Embryonic facial prominence (tissue), 1 donor: Measurements from ENCODE around the gene YDJC.
"Not testable (repeated sequence)": the region's sequence is repeated elsewhere in the genome, so short reads cannot be mapped to it uniquely, and the experiment has no call there.

Source experiments
- DNase-seq: peaks from one replicate; pipeline ENCODE4 v3.0.0-alpha.2; 2016; ENCODE audit errors: extremely low spot score

Gene YDJC, protein sequence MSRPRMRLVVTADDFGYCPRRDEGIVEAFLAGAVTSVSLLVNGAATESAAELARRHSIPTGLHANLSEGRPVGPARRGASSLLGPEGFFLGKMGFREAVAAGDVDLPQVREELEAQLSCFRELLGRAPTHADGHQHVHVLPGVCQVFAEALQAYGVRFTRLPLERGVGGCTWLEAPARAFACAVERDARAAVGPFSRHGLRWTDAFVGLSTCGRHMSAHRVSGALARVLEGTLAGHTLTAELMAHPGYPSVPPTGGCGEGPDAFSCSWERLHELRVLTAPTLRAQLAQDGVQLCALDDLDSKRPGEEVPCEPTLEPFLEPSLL

DNA sequence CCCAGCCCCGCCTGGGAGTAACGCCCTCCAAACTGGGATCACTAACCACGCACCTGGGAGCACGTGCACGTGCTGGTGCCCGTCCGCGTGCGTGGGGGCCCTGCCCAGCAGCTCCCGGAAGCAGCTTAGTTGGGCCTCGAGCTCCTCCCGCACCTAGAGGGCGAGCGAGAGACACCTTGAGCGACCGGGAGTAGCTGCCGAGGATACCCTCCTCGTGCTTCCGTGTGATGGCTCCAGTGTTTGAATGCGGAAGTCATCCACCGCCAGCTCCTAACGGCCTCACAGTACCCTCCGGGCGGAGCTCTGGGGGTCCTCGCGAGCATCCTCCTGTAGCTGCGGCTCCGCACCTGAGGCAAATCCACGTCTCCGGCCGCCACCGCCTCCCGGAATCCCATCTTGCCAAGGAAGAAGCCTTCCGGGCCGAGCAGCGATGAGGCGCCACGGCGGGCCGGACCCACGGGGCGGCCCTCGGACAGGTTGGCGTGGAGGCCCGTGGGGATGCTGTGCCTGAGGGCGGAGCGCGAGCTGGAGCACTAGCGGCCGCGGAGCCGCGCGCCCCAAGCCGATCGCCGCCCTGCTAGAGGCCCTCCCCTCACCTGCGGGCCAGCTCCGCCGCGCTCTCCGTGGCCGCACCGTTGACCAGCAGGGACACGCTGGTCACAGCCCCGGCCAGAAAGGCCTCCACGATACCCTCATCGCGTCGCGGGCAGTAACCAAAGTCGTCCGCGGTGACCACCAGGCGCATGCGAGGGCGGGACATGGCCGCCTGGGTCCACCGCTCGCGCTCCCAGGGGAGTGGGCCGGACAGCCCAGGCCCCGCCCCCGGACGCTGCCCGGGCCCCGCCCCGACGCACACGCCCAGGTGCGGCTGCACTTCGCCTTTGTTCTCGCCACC, at the start of gene YDJC:
TSS of gene YDJC (minus strand) at position 768 of the 895 bp plus-strand sequence. CDS start at position 760, 8 bp downstream.
- peak; percentile 77 for DNase-seq

DNA sequence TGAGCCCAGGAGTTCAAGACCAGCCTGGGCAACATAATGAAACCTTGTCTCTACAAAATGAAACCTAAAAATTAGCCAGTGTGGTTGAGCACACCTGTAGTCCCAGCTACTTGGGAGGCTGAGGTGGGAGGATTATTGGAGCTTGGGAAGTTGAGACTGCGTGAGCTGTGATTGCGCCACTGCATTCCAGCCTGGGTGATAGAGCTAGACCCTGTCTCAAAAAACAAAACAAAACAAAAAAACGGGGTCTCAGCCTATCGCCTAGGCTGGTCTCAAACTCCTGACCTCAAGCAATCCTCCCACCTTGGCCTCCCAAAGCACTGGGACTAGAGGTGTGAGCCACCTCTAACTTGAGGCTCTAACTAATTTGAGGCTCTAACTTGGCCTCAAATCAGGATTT, 49.6 kb upstream of the YDJC start:
- DNase-seq: no peak

DNA sequence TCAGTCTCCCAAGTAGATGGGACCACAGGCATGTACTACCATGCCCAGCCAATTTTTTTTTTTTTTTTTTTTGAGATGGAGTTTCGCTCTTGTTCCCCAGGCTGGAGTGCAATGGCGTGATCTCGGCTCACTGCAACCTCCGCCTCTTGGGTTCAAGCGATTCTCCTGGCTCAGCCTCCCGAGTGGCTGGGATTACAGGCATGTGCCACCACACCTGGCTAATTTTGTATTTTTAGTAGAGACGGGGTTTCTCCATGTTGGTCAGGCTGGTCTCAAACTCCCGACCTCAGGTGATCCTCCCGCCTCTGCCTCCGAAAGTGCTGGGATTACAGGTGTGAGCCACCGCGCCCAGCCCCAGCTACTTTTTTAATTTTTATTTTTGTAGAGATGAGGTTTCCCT, 49.0 kb upstream of the YDJC start:
- not testable (repeated sequence) for DNase-seq

DNA sequence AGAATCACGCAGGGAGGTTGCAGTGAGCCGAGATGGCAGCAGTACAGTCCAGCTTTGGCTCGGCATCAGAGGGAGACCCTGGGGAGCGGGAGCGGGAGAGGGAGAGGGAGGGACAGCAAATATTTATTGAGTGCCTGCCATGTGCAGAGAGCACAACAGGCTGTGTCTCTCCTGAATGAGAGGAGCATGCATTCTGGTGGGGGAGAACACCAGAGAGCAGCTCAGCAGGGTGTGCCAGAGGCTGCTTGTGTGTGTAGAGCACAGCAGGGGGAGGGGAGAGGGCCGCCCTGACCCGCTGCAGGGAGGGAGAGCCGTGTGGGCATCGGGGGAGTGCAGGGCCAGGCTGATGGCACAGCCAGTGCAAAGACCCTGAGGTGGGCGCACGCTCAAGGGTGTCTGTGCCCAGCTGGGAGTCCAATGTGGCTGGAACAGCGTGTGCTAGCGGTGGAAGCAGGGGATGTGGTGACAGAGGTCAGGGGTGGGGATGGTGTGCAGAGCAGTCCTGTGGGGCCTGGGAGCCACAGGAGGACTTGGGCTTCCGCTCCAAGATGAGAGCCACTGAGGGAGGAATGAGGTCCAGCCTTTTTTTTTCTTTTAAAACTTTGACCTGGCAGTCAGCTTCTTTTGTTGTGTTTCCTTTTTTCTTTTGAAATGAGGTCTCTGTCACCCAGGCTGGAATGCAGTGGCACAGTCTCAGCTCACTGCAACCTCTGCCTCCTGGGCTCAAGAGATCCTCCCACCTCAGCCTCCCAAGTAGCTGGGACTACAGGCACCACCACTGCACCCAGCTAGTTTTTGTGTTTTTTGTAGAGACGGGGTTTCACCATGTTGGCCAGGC, 48.0 kb upstream of the YDJC start:
- no peak for DNase-seq

DNA sequence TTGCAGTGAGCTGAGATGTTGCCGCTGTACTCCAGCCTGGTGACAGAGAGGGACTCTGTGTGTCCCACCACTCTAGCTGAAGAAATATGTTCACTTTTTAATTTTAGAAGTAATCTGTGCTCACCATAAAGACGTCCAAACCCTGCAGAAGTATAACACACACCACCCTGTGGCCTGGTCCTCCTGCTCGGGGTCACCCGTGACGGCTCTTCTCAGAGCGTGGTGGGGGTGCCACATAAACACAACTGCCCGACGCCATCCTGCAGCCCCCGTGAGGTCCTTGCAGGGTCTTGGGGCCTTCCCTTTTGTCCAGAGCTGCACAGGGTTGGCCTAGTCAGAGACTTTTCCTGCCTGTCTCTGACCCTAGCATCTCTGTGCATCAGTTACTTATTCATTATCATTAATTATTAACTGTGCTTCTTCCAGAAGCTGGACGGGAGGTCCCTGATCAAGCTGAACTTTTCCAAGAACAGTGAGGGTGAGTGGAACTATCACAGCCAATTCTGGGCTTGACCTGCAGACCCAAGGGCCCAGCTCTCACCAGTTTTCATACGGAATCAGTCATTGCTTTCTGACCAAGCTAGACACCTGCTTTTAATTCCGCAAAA, 44.9 kb upstream of the YDJC start:
- no peak for DNase-seq

DNA sequence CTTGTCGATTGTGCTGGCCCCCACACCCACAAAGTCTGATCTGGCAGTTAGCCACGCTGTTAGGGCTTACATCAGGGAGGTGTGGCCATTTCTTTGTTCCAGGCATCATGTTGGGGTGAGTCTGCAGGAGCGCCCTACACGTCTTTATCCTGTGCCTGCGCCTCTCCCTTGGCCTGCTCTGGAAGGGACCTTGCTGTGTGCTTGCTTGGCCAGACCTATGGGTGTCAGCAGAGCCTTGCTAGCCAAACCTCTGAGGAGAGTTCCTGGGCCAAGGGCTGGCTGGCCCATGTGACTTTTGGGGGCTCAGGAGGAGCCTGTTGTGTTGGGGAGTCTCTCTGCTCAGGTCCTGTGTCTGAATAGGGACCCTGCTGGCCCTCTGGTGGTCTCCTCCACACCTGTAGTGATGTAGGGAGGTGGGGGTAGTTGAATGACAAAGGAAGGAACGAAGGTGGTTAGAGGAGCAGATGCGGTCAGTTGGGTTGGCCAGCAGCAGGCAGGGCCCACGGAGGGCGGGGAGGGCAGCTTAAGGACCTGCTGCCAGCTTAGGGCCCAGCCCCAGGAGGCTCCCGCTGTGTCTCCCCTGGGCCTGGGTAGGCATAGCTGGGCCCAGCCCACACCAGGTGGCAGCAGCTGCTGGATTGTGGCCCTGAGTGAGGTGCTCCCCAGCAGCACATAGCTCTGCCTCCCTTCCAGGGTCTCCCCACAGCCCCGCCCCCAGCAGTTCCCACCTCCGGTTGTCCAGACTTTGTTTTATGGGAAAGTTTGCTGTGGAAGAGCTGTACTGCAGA, 43.9 kb upstream of the YDJC start:
- DNase-seq: no peak

DNA sequence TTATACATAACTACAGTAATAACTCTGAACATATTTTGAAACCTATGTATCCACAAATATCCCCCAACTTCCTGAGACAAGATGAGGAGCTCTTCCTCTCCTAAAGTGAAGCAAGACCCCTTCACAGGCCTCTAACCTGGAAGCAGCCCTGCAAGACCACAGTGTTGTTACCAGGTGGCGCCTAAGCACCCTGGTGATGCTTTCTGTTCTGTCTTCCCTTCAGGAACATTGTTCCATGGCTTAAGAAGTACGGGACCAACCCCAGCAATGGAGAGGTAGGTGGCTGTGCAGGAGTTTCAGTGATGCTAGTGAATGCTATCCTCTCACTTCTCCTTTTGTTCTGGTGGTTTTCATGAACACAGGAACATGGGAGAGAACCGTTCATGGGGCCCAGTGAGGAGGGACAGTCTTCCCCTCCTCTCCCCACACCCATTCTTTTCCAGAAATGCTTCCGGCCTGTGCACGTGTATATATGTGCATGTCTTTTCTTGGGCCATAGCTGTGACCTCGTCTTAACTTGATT, 42.3 kb upstream of the YDJC start:
- no peak for DNase-seq

DNA sequence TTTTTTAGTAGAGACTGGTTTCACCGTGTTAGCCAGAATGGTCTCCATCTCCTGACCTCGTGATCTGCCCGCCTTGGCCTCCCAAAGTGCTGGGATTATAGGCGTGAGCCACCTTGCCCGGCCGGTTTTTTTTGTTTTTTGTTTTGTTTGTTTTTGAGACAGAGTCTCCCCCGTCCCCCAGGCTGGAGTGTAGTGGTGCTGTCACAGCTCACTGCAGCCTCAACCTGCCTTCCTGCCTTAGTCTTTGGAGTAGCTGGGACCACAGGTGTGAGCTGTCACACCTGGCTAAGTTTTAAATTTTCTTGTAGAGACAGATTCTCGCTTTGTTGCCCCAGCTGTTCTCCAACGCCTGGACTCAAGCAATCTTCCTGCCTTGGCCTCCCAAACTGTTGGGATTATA, 39.2 kb upstream of the YDJC start:
- DNase-seq: no peak

DNA sequence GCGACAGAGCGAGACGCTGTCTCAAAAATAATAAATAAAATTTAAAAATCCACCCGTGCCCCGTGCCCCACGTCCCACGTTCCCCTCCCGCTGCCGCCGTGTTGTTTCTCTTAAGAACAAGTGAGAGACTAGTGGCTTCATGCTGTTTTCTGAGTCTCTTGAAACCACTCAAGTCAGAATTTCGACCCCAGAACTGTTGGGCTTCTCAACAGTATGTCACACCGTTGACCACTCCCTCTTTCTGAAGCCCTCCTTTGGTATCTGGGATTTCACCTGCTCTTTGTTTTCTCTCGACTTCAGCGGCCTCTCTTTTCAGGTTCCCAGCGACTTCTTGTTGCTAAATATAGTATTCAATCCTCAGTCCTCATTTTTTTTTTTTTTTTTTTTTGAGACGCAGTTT, 37.0 kb upstream of the YDJC start:
- no peak for DNase-seq

DNA sequence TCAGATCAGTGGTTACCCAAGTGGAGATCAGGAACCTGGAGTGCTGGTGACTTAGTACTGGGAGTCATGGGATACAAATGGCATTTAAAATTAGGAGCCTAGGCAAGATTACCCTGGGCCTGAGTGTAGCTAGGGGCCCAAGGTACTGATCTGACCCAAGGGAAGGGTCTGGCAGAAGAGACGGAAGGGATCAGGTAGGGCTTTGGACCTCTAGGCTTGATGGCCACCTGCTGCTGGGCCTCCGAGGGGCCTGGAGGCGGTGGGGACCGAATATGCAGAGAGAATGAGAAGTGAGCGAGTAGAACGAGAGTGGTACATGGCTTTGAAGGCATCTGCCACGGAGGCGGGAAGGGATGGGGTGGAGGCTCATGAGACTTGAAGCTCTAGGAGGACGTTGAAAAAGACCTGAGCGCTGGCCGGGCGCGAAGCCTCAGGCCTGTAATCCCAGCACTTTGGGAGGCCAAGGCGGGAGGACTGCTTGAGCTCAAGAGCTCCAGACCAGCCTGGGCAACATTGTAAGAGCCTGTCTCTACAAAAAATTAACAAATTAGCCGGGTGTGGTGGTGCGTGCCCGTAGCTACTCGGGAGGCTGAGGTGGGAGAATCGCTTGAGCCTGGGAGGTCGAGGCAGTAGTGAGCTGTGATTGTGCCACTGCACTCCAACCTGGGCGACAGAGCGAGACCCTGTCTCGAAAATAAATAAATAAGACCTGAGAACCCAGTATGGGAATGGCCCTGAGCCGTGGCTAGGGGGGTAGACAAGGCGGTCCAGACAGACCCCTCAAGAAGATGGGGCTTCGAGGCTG, 35.4 kb upstream of the YDJC start:
- no peak for DNase-seq

DNA sequence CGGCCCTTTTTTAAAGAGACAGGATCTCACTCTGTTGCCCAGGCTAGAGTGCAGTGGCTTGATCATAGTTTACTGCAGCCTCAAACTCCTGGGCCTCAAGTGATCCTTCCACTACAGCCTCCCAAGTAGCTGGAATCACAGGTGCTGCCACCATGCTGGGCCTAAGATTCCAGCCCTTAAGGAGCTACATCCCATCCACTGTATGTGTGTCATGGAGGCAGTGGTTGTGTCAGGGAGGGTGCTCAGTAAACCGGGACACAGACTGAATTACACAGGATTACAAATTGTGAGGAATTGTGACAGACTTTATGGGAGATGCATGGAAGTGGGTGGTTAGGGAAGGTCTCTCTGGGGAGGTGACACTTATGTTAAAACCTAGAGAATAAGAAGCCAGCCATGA, 33.9 kb upstream of the YDJC start:
- no peak for DNase-seq

DNA sequence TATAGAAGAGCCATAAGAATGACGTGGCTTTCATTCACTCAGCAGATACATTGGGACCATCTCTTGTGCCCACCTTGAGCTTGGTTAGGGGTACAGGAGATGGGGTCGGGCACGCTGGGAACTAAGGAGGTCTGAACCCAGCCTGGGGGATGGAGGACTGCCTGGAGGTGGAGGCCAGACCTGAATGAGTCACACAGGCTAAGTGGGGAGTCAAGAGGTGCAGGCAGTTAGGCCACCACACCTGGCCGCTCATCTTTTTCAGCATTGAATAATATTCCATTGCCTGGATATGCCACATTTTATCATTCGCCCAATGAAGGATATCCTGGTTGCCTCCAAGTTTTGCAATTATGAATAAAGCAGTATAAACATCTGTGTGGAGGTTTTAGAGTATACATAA, 32.2 kb upstream of the YDJC start:
- DNase-seq: no peak

DNA sequence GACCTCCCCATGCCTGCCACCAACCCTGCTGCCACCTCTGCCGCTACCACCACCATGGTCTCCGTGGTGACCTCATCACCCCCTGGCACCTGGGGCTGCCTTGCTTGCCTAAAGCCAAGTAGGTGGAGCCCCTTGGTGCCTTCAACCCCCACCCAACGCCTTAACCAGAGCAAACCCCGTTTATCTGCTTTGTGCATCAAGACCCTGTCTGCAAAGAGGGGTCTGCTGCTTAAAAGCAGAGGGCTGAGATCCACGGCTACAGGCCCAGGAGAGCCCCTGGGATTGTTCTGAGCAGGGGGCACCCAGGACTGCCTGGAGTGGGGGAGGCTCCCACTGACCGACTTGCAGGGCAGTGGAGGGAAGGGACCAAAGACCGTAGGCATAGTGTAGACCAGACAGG, 31.1 kb upstream of the YDJC start:
- no peak for DNase-seq

DNA sequence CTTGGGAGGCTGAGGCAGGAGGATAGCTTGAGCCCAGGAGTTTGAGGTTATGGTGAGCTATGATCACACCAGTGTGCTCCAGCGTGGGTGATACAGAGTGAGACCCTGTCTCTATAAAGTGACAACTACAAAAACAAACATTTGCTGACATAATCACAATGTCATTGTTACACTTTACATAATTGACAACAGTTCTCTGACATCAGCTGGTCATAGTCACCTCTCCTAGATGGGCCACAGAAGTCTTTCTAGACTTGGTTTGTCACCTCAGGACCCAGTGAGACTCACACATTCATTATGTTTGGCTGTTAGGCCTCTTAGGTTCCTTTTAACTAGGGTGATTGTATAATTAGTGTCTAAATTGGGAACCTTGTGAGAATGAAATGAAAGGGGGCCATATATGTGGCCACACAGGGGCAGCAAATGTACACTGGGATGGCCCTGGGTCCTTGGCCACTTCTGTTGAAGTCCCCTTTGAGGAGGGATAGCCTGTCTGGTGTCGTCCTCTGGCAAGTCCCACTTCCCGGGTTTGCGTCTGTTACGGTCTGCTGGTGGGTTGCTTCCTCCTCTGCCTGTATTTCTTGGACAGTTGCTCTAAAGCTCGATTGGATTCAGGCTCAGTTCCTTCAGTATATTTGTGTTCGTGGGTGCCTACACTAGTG, 30.2 kb upstream of the YDJC start:
- no peak for DNase-seq

DNA sequence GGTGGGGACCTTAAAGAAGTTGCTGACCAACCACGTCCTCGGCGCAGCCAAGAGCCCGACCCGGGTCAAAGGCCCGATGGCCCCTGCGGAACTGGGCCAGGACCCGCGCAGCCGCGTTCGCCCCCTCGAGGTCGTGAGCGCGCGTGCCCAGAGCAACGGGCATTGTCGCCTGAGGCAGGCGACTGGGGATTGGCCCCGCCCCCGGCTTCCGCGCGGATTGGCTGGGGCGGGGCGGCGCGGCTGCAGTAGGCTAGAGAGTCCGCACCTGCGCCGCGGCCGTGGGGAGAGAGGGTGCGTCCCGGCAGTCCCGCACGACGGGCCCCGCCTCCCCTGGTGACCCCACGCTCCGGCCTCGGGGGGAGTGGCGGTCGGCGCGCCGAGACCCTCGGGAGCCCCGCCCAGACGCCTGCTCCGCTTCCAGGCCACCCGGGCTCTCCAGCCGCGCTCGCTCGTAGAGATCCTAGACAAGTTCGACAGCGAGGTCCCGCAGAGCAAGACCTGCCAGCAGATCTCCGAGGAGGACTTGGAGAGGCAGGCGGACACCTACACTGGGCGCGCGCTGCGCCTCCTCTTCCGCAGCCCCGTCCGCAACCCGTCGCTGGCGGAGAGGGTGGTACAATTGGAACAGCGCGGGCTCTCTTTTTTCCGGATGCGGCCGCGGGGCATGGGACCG, 27.7 kb upstream of the YDJC start:
- no peak for DNase-seq

DNA sequence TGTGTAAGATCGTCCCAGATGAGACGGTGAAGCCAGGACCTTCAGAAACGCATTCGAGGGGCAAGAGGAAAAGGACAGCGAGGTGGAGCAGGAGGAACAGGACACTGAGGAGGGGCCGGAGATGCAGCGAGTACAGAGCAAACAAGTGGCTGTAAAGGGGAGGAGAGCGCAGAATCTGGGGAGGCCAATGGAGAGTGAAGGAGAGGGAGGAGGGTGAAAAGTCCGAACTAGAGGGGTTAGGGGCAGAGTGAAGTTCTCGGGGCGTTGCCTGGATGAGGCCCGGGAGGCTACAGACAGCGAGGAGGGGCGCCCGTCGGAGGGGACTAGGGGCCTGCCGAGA, 27.2 kb upstream of the YDJC start:
- no peak for DNase-seq

DNA sequence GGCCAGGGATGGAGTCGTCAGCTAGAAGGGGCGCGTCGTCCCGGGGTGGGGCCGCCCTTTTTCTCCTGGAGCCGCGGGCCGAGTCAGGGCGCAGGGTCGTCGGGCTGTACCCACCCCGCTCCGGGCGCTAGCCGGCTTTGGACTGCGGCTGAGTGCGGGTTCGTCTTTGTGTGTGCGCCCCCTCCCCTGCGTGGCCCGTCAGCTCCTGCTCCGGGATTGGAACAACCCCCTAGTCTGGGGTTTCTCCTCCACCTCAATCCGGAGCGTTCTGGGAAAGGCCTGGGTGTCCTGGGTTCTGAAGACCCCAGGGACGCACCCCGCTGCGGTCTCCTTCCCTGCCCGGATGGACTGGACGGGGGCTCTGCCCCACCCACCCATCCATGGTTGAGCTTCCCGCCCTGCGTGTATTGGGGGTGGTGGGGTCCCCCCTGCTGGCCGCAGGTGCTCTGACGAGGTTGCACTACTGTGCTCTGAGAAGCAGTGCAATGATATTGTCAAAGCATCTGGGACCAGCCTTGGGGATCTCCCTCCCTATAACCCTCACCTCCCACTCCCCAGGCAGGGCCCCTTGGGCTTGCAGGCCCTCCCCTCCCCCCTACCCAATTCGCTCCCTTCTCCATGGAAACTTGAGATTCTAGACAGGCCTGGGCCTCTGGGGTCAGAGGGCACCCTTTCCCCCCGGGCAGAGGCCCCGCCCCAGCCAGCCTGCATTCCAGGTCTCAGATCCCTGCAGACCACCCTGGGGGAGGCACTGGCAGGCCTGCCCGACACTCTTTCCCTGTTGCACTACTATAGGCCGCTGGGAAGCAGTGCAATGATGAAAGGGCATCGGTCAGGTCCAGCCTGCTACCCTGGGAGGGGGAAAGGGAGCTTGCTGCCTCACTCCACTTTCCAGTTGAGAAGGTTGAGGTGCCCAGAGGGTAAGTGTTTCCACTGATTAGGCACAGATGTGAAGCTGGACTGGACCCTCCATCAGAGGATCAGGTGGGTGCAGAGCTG, 23.0 kb upstream of the YDJC start:
- no peak for DNase-seq
